SK-N-SH treated with all-trans-retinoic acid at 6 μM for 48 hours (cell line): ENCODE data around the gene CDH8.

Experiments
- ATAC-seq: fragments of 200-7000 bp; cut with Tn5 transposase; 3 replicates; pipeline ENCODE4 v1.9.1; 2020; ENCODE audit warnings: mild to moderate bottlenecking, moderate library complexity
- ARNTL ChIP-seq: fragments of 450-650 bp; formaldehyde crosslinking; IDR thresholded peaks from 2 replicates; pipeline ENCODE4 v1.5.0; 2020; ENCODE audit warnings: low read depth, mild to moderate bottlenecking, moderate library complexity, borderline replicate concordance
- BACH2 ChIP-seq: fragments of 250-450 bp; sonication (Bioruptor Pico); IDR thresholded peaks from 2 replicates; pipeline ENCODE4 v1.9.0; 2021; ENCODE audit warnings: mild to moderate bottlenecking, borderline replicate concordance
- CREB5 ChIP-seq: fragments of 250-450 bp; sonication (Bioruptor Pico); IDR thresholded peaks from 2 replicates; pipeline ENCODE4 v1.5.1; 2020; ENCODE audit warnings: low read depth, mild to moderate bottlenecking, moderate library complexity
- CSDC2 ChIP-seq: fragments of 250-450 bp; sonication (Bioruptor Pico); IDR thresholded peaks from 2 replicates; pipeline ENCODE4 v1.5.0; 2020; ENCODE audit warnings: mild to moderate bottlenecking, moderate library complexity
- CSRNP3 ChIP-seq: fragments of 250-450 bp; sonication (Bioruptor Pico); IDR thresholded peaks from 2 replicates; pipeline ENCODE4 v1.5.1; 2021; ENCODE audit warnings: mild to moderate bottlenecking, moderate library complexity
- ESRRG ChIP-seq: fragments of 250-450 bp; sonication (Bioruptor Pico); IDR thresholded peaks from 2 replicates; pipeline ENCODE4 v1.6.1; 2021; ENCODE audit warnings: mild to moderate bottlenecking
- GLIS3 ChIP-seq: fragments of 250-450 bp; sonication (Bioruptor Pico); IDR thresholded peaks from 2 replicates; pipeline ENCODE4 v1.5.0; 2020; ENCODE audit warnings: mild to moderate bottlenecking, moderate library complexity
- ISL1 ChIP-seq: fragments of 250-450 bp; sonication (Bioruptor Pico); IDR thresholded peaks from 2 replicates; pipeline ENCODE4 v2.1.2; 2022; ENCODE audit warnings: mild to moderate bottlenecking, moderate library complexity
- OSR1 ChIP-seq: fragments of 250-450 bp; sonication (Bioruptor Pico); IDR thresholded peaks from 2 replicates; pipeline ENCODE4 v1.8.0; 2022; ENCODE audit warnings: moderate library complexity, mild to moderate bottlenecking, inconsistent platforms
- PATZ1 ChIP-seq: fragments of 250-450 bp; sonication (Bioruptor Pico); IDR thresholded peaks from 2 replicates; pipeline ENCODE4 v1.8.0; 2020; ENCODE audit warnings: mild to moderate bottlenecking, moderate library complexity, borderline replicate concordance
- POU6F1 ChIP-seq: fragments of 250-450 bp; sonication (Bioruptor Pico); IDR thresholded peaks from 2 replicates; pipeline ENCODE4 v1.8.0; 2021; ENCODE audit warnings: low read depth, mild to moderate bottlenecking, moderate library complexity, borderline replicate concordance
- PPARA ChIP-seq: fragments of 250-450 bp; sonication (Bioruptor Pico); IDR thresholded peaks from 2 replicates; pipeline ENCODE4 v1.5.0; 2020; ENCODE audit warnings: mild to moderate bottlenecking, borderline replicate concordance
- RARB ChIP-seq: fragments of 250-450 bp; sonication (Bioruptor Pico); IDR thresholded peaks from 2 replicates; pipeline ENCODE4 v1.8.0; 2021; ENCODE audit warnings: mild to moderate bottlenecking, moderate library complexity
- SNAI2 ChIP-seq: fragments of 250-450 bp; sonication (Bioruptor Pico); IDR thresholded peaks from 2 replicates; pipeline ENCODE4 v1.5.0; 2020; ENCODE audit warnings: mild to moderate bottlenecking, moderate library complexity
- TCF4 ChIP-seq: fragments of 250-450 bp; sonication (Bioruptor Pico); IDR thresholded peaks from 2 replicates; pipeline ENCODE4 v1.8.0; 2021; ENCODE audit warnings: mild to moderate bottlenecking, moderate library complexity, borderline replicate concordance
- TSHZ2 ChIP-seq: fragments of 250-450 bp; sonication (Bioruptor Pico); IDR thresholded peaks from 2 replicates; pipeline ENCODE4 v1.5.0; 2020; ENCODE audit warnings: mild to moderate bottlenecking, moderate library complexity
- ZC3H10 ChIP-seq: fragments of 250-450 bp; sonication (Bioruptor Pico); IDR thresholded peaks from 2 replicates; pipeline ENCODE4 v1.5.1; 2021; ENCODE audit warnings: mild to moderate bottlenecking, moderate library complexity
- ZFP3 ChIP-seq: fragments of 250-450 bp; sonication (Bioruptor Pico); IDR thresholded peaks from 2 replicates; pipeline ENCODE4 v1.5.0; 2020; ENCODE audit warnings: mild to moderate bottlenecking, moderate library complexity
- ZFP30 ChIP-seq: fragments of 450-650 bp; formaldehyde crosslinking; IDR thresholded peaks from 2 replicates; pipeline ENCODE4 v1.5.0; 2022; ENCODE audit warnings: mild to moderate bottlenecking, moderate library complexity
- ZNF565 ChIP-seq: fragments of 450-650 bp; formaldehyde crosslinking; conservative IDR thresholded peaks from 2 replicates; pipeline ENCODE4 v1.5.0; 2020; ENCODE audit warnings: low read depth, mild to moderate bottlenecking, moderate library complexity
- ZNF70 ChIP-seq: fragments of 450-650 bp; formaldehyde crosslinking; IDR thresholded peaks from 2 replicates; pipeline ENCODE4 v1.5.0; 2020; ENCODE audit warnings: mild to moderate bottlenecking, moderate library complexity
- ZNF8 ChIP-seq: fragments of 450-650 bp; formaldehyde crosslinking; IDR thresholded peaks from 2 replicates; pipeline ENCODE4 v1.5.0; 2020; ENCODE audit warnings: mild to moderate bottlenecking, moderate library complexity

Gene CDH8

GRCh38 chr16:62035115-62036092 is 834 bp downstream of the CDH8 start:
- TF ChIP-seq CREB5 (CRISPR knock-in tag), result no peak
- TF ChIP-seq RARB, result no peak
- TF ChIP-seq TSHZ2 (CRISPR knock-in tag), result no peak
- TF ChIP-seq ARNTL (CRISPR knock-in tag), result no peak
- TF ChIP-seq GLIS3 (CRISPR knock-in tag), result no peak
- no peak for TF ChIP-seq ZC3H10 (CRISPR knock-in tag)
- no peak for TF ChIP-seq TCF4 (CRISPR knock-in tag)
- no peak for TF ChIP-seq BACH2 (CRISPR knock-in tag)
- TF ChIP-seq, all 23 proteins: peak for 0
- ATAC-seq, result no peak

GRCh38 chr16:62034231-62035114 is 1.8 kb downstream of the CDH8 start:
- TF ChIP-seq OSR1 (CRISPR knock-in tag), result no peak
- TF ChIP-seq POU6F1 (CRISPR knock-in tag), result no peak
- no peak for TF ChIP-seq ZNF8
- TF ChIP-seq CSRNP3 (CRISPR knock-in tag), result no peak
- no peak for TF ChIP-seq ZFP3
- no peak for TF ChIP-seq PATZ1 (CRISPR knock-in tag)
- no peak for TF ChIP-seq ARNTL (CRISPR knock-in tag)
- no peak for TF ChIP-seq ESRRG (CRISPR knock-in tag)
- TF ChIP-seq ZNF565 (CRISPR knock-in tag), result no peak
- TF ChIP-seq CSDC2, result no peak
- no peak for TF ChIP-seq GLIS3 (CRISPR knock-in tag)
- no peak for TF ChIP-seq ISL1 (CRISPR knock-in tag)
- no peak for TF ChIP-seq BACH2 (CRISPR knock-in tag)
- no peak for TF ChIP-seq ZFP30 (CRISPR knock-in tag)
- no peak for TF ChIP-seq TSHZ2 (CRISPR knock-in tag)
- TF ChIP-seq TCF4 (CRISPR knock-in tag), result no peak
- TF ChIP-seq SNAI2 (CRISPR knock-in tag), result no peak
- no peak for TF ChIP-seq ZNF70 (CRISPR knock-in tag)
- no peak for TF ChIP-seq ZC3H10 (CRISPR knock-in tag)
- no peak for TF ChIP-seq PPARA (CRISPR knock-in tag)
- ATAC-seq, result no peak
